Chondrocyte (in vitro differentiated cells): ENCODE data around the gene CCDC80. TPM values are rescaled to one million over a fixed set of nuclear protein-coding genes. Genes with fewer than 3 reads are reported as not detected.
A peak's percentile ranks its signal among the peaks of the same experiment; 100 is the strongest.

Experiments
- DNase-seq: peaks from one replicate; pipeline ENCODE4 v3.0.0; 2021; ENCODE audit warnings: mixed read lengths, low spot score
- H3K27ac Mint-ChIP-seq: one replicate; pipeline ENCODE4 v1.8.0; 2021; ENCODE audit warnings: mild to moderate bottlenecking, moderate library complexity, mixed read lengths; ENCODE audit not compliant: unreplicated experiment
- H3K27me3 Mint-ChIP-seq: 2 replicates; pipeline ENCODE4 v1.8.0; 2021; ENCODE audit warnings: low read depth, mixed read lengths
- H3K36me3 Mint-ChIP-seq: 2 replicates; pipeline ENCODE4 v1.8.0; 2021; ENCODE audit warnings: low read depth, mixed read lengths
- H3K4me1 Mint-ChIP-seq: 2 replicates; pipeline ENCODE4 v1.8.0; 2021; ENCODE audit warnings: low read depth, mild to moderate bottlenecking, mixed read lengths
- H3K4me3 Mint-ChIP-seq: one replicate; pipeline ENCODE4 v1.8.0; 2021; ENCODE audit warnings: mild to moderate bottlenecking, moderate library complexity, mixed read lengths; ENCODE audit not compliant: unreplicated experiment
- H3K9me3 Mint-ChIP-seq: 2 replicates; pipeline ENCODE4 v1.8.0; 2021; ENCODE audit warnings: low read depth, mixed read lengths
- total RNA-seq: library from RNA; stranded (reverse); gene quantifications from 3 replicates; pipeline ENCODE4 v1.2.1, GENCODE V29; 2021
- TF ChIP-seq, protein P1 (sequence below): fragments of 200-600 bp; sonication (generic); IDR thresholded peaks from 2 replicates; pipeline ENCODE4 v1.5.0; 2021; ENCODE audit warnings: antibody characterized with exemption, mild to moderate bottlenecking, moderate library complexity

CCDC80 gene
- total RNA-seq, 1 donor from 2014 or later: 1,574 TPM

DNA sequence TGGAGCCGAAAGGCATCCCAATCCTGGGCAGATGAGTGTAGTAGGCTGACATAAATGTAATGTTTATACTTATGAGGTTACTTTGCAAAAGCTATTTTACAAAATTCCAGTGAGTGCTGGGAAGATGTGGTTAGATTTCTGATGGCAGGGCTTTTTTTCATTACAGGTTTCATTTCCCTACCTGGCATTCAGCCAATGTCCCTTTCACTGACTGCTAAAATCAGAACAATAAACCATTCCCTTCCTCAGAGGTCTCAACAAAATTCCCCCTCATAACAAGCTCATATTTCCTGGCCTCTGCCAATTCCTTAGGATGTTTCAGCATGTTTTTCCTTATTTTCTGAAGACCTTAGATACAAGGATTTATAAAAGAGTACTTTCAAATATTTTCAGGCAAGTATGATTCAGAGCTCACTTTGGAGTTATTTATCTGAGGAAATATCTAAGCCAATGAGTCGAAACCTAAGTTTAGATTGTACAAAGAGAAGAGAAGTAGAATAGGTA is 40.9 kb upstream of the CCDC80 start:
- DNase-seq: no peak
- Mint-ChIP-seq H3K27ac (peak overlapping the region; percentile 73), H3K36me3 (no peaks in the 10 kb centered on the region), H3K4me3 (peak overlapping the region; percentile 39), H3K9me3 (no peaks in the 10 kb centered on the region), H3K27me3 (no peaks in the 10 kb centered on the region), H3K4me1 (peaks cover 71% of the 10 kb centered on the region)
- TF ChIP-seq, protein P1, sequence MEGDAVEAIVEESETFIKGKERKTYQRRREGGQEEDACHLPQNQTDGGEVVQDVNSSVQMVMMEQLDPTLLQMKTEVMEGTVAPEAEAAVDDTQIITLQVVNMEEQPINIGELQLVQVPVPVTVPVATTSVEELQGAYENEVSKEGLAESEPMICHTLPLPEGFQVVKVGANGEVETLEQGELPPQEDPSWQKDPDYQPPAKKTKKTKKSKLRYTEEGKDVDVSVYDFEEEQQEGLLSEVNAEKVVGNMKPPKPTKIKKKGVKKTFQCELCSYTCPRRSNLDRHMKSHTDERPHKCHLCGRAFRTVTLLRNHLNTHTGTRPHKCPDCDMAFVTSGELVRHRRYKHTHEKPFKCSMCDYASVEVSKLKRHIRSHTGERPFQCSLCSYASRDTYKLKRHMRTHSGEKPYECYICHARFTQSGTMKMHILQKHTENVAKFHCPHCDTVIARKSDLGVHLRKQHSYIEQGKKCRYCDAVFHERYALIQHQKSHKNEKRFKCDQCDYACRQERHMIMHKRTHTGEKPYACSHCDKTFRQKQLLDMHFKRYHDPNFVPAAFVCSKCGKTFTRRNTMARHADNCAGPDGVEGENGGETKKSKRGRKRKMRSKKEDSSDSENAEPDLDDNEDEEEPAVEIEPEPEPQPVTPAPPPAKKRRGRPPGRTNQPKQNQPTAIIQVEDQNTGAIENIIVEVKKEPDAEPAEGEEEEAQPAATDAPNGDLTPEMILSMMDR: no peak

DNA sequence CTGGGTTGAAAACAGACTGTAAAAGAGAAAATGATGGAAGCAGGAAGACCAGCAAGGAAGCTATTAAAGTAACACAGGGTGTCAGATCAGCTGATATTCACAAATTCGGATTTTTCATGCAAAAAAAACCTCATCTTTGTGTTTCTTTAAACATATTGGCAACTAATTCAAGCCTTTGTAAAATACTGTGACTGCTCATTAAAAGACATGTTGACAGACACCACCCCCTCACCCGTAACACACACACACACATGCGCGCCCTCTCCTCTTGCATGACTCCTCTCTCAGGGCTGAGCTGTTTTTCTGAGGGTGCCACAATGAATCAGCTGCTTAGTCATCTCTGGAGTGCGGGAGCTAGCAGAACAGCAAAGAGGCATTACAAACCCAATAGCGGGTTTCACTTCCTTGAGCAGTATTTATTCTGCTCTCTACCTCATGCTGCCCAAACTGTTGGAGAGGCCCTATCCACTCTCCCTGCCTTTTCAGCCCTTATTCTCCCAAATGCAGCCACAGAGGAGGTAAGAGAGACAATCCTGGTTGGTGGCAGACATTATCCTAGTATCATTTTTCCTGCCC is 35.8 kb upstream of the CCDC80 start:
- H3K27me3 Mint-ChIP-seq: no peaks in the 10 kb centered on the region
- TF ChIP-seq, protein P1: peak; percentile 23
- H3K4me1 Mint-ChIP-seq: peaks cover 72% of the 10 kb centered on the region
- no peak for DNase-seq
- H3K4me3 Mint-ChIP-seq: peak overlapping the region; percentile 41
- no peaks in the 10 kb centered on the region for H3K36me3 Mint-ChIP-seq
- no peaks in the 10 kb centered on the region for H3K9me3 Mint-ChIP-seq
- H3K27ac Mint-ChIP-seq: peak overlapping the region; percentile 96

DNA sequence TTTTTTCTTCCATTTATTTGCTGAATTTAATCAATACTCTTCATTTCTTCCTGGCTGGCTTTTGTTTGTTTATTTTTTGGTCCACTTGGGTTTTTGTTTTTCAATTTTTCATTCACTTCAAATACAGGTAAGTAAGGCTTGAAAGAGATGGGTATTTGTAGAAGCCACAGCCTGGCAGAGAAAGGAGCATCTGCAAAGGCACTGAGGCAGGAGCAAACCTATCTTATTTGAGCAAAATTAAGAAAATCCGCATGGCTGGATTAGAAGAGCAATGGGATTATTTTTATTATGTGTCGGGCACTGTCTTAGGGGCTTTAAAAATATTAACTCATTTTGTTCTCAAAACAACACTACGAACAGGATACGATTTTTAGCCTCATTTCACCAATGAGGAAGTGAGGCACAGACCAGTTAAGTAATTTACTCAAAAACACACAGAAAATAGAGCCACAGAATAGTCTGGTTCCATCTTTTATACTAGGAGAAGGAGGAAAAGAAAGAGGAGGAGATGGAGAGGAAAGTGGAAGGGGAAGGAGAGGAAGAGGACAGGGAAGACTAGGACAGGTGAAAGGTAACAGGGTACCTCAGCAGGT is 35.1 kb upstream of the CCDC80 start:
- no peaks in the 10 kb centered on the region for H3K9me3 Mint-ChIP-seq
- H3K4me3 Mint-ChIP-seq: no peak overlapping the region
- peaks cover 71% of the 10 kb centered on the region for H3K4me1 Mint-ChIP-seq
- no peaks in the 10 kb centered on the region for H3K36me3 Mint-ChIP-seq
- no peaks in the 10 kb centered on the region for H3K27me3 Mint-ChIP-seq
- peak overlapping the region; percentile 96 for H3K27ac Mint-ChIP-seq
- no peak for DNase-seq
- TF ChIP-seq, protein P1: no peak

DNA sequence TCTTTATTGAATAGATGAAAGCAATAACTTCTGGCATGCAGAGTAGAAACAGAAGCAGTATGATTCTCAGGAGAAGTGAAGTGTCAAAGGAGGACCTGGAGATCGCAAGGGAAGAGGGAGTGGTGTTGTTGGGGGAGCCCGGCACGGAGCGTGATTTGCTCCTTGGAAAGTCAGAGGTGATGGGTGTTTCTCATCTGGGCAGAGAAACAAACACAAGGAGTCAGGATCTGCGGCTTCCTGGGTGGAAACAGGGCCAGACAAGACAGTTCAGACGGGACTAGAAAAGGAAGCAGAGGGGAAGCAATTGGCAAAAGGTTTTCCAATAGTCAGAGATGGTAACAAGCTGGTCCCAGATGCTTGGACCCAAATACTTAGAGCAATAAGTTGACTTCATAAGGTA is 34.4 kb upstream of the CCDC80 start:
- Mint-ChIP-seq H3K27ac (peak overlapping the region; percentile 83), H3K27me3 (no peaks in the 10 kb centered on the region)
- TF ChIP-seq, protein P1: no peak

DNA sequence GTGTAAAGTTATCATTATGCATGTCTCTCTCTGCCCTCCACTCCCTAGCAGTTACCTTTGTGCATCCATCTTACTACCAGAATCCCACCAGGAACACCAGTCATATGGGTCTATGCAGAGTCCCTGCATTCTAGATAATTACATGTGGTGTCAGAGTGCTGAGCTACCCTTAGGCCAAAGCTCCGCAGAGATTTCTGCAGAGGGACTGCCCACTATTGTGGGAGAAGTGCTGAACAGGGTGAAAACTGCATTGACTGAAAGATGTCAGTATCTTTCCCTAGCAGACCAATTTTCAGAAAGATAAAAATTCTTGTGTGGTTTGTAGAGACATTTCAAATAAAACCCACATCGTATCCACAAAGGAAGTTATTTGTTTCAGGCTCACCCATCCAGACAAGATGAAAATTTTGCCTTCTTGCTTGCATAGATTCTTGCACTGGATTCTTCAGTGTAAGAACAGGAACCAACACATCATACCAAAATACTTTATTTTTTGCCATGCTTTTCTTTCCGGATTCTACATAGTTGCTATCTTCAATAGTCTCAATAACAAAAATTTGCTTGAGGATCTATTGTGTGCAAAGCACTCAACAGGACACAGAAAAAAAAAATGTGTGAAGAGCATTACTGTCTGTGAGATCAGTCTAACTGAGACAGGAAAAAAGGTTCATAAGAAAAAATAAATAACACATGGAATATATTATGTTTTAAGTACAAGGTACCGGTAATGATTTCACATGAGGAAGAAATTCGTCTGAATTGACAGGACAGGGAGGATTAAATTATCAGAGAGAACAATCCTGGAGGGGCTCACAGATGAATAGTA is 32.0 kb upstream of the CCDC80 start:
- Mint-ChIP-seq H3K4me3 (no peak overlapping the region), H3K4me1 (peaks cover 81% of the 10 kb centered on the region), H3K36me3 (no peaks in the 10 kb centered on the region), H3K27ac (peak overlapping the region; percentile 95), H3K9me3 (no peaks in the 10 kb centered on the region), H3K27me3 (no peaks in the 10 kb centered on the region)
- no peak for DNase-seq
- TF ChIP-seq, protein P1: no peak

More for the DNA sequence above, 34.4 kb upstream of the CCDC80 start:
- Mint-ChIP-seq H3K9me3 (no peaks in the 10 kb centered on the region), H3K36me3 (no peaks in the 10 kb centered on the region), H3K4me3 (no peak overlapping the region), H3K4me1 (peaks cover 75% of the 10 kb centered on the region)
- DNase-seq: no peak
